ENCODE measurements around the gene ATAT1. TPM values are rescaled to one million over a fixed set of nuclear protein-coding genes. Genes with fewer than 3 reads are reported as not detected.

The ATAT1 gene
- total and polyA plus RNA-seq, 2 of the 13 experiments (the other 11 are each of a cell fraction or from before 2014, with no cell fraction given): 9.2 to 23.6 TPM

GRCh38 chr6:30614044-30614842 is 12.4 kb upstream of the ATAT1 start (continued):
- TF ChIP-seq HMGXB3 (CRISPR knock-in tag; IDR thresholded peaks at IDR 0.05; ENCODE audit: borderline replicate concordance) (peak; percentile 39; the same call in 1 of the 2 replicates), ZNF790 (CRISPR knock-in tag; IDR thresholded peaks at IDR 0.05; ENCODE audit: borderline replicate concordance) (no peak), ZNF282 (IDR thresholded peaks at IDR 0.05; ENCODE audit: partially characterized antibody) (no peak), RNF2 (conservative IDR thresholded peaks at IDR 0.05; ENCODE audit: low read depth) (no peak), PAF1 (CRISPR knock-in tag; IDR thresholded peaks at IDR 0.05) (peak; percentile 94), HCFC1 (IDR thresholded peaks at IDR 0.05; ENCODE audit: low read depth, low read length) (no peak), SCMH1 (CRISPR knock-in tag; IDR thresholded peaks at IDR 0.05; ENCODE audit: borderline replicate concordance) (no peak), MXD3 (CRISPR knock-in tag; IDR thresholded peaks at IDR 0.05) (no peak), LBX2 (CRISPR knock-in tag; IDR thresholded peaks at IDR 0.05; ENCODE audit: borderline replicate concordance) (no peak), HNF4A (CRISPR knock-in tag; IDR thresholded peaks at IDR 0.05) (no peak), ZNF816 (CRISPR knock-in tag; IDR thresholded peaks at IDR 0.05; ENCODE audit: borderline replicate concordance) (peak; percentile 7; the same call in 1 of the 2 replicates), ISX (CRISPR knock-in tag; conservative IDR thresholded peaks at IDR 0.05) (no peak), KMT2B (CRISPR knock-in tag; IDR thresholded peaks at IDR 0.05) (peak; percentile 54; the same call in 1 of the 2 replicates), PRPF4 (IDR thresholded peaks at IDR 0.05; ENCODE audit: low read depth, low read length, poor library complexity, severe bottlenecking) (peak; percentile 44), FOXA3 (CRISPR knock-in tag; IDR thresholded peaks at IDR 0.05) (no peak), ZNF234 (CRISPR knock-in tag; conservative IDR thresholded peaks at IDR 0.05) (no peak), RAD21 (CRISPR knock-in tag; IDR thresholded peaks at IDR 0.05) (no peak), NFYB (CRISPR knock-in tag; IDR thresholded peaks at IDR 0.05) (no peak), E2F5 (CRISPR knock-in tag; conservative IDR thresholded peaks at IDR 0.05) (no peak), ISL2 (CRISPR knock-in tag; IDR thresholded peaks at IDR 0.05) (no peak), NFKB2 (CRISPR knock-in tag; IDR thresholded peaks at IDR 0.05; ENCODE audit: borderline replicate concordance) (no peak), ZNF337 (CRISPR knock-in tag; IDR thresholded peaks at IDR 0.05; ENCODE audit: borderline replicate concordance, low read depth) (no peak), ZNF33A (CRISPR knock-in tag; IDR thresholded peaks at IDR 0.05; ENCODE audit: borderline replicate concordance) (no peak), RCOR2 (CRISPR knock-in tag; IDR thresholded peaks at IDR 0.05) (no peak), ZNF780A (CRISPR knock-in tag; IDR thresholded peaks at IDR 0.05) (no peak)
